Gastroesophageal sphincter (tissue), 3 donors: ENCODE measurements around the gene DOCK2.

ENCODE experiments used
- CTCF ChIP-seq, 4 experiments: fragments of 200-600 bp in 2 of 4; fragments of 450-650 bp in 2 of 4; sonication (generic) in 1 of 4; IDR thresholded peaks; one replicate each; pipeline ENCODE4 v1.5.1; 2017 to 2019; ENCODE audit warnings: antibody characterized with exemption in 4 of 4, mild to moderate bottlenecking in 2 of 4, moderate library complexity in 2 of 4
- POLR2A ChIP-seq, 2 donors: fragments of 450-650 bp; IDR thresholded peaks; one replicate each; pipeline ENCODE4 v1.6.1; 2017; ENCODE audit warnings: antibody characterized with exemption in 2 of 2, mild to moderate bottlenecking in 2 of 2, moderate library complexity in 1 of 2

GRCh38 chr5:169695025-169695625 lies 58.0 kb downstream of the DOCK2 start:
- TF ChIP-seq CTCF (IDR thresholded peaks at IDR 0.05) (no peak), POLR2A (IDR thresholded peaks at IDR 0.05) (no peak)
